Uterus (tissue), 4 donors: ENCODE results near the gene CRY2. TPM values are rescaled to one million over a fixed set of nuclear protein-coding genes. Genes with fewer than 3 reads are reported as not detected.

Experiments used
- DNase-seq, 2 donors: peaks; one replicate each; pipeline ENCODE4 v3.0.0-alpha.2; 2019 to 2020
- H3K27ac ChIP-seq, 2 donors: fragments of 200-600 bp; sonication (generic); 1 replicate in 1 of 2; 2 replicates in 1 of 2; pipeline ENCODE4 v1.5.1; 2016 to 2018
- H3K27me3 ChIP-seq, 2 donors: fragments of 200-600 bp; sonication (generic); one replicate each; pipeline ENCODE4 v1.5.1; 2018 to 2019; ENCODE audit warnings: control low read depth in 1 of 2
- H3K36me3 ChIP-seq, 2 donors: fragments of 200-600 bp; sonication (generic); one replicate each; pipeline ENCODE4 v1.5.1; 2019; ENCODE audit warnings: control low read depth in 1 of 2
- H3K4me1 ChIP-seq, 2 donors: fragments of 200-600 bp; sonication (generic); one replicate each; pipeline ENCODE4 v1.5.1; 2018 to 2019; ENCODE audit warnings: control low read depth in 1 of 2
- H3K4me3 ChIP-seq, 2 donors: fragments of 200-600 bp; sonication (generic); 1 replicate in 1 of 2; 2 replicates in 1 of 2; pipeline ENCODE4 v1.5.1; 2018 to 2019; ENCODE audit warnings: mild to moderate bottlenecking in 1 of 2
- H3K9me3 ChIP-seq, 2 donors: fragments of 200-600 bp; sonication (generic); one replicate each; pipeline ENCODE4 v1.5.1; 2019; ENCODE audit warnings: control low read depth in 1 of 2
- CTCF ChIP-seq, 4 experiments: fragments of 200-600 bp in 2 of 4; fragments of 450-650 bp in 2 of 4; sonication (generic) in 2 of 4; IDR thresholded peaks; one replicate each; pipeline ENCODE4 v1.5.1; 2016 to 2019; ENCODE audit warnings: antibody characterized with exemption in 4 of 4, mild to moderate bottlenecking in 2 of 4, moderate library complexity in 1 of 4
- POLR2A ChIP-seq, 2 donors: fragments of 450-650 bp; IDR thresholded peaks; one replicate each; pipeline ENCODE4 v1.6.1; 2016; ENCODE audit warnings: antibody characterized with exemption in 2 of 2, mild to moderate bottlenecking in 1 of 2, moderate library complexity in 1 of 2
- intact Hi-C: fragments of 100-400 bp; cut with DNase I; formaldehyde crosslinking; loops from one replicate; pipeline ENCODE4 v1.15.1; 2023; ENCODE audit warnings: low total_unique reads
- total RNA-seq, 4 donors: library from RNA; depleted of rRNA in 3 of 4; stranded (reverse); fragments of >200 nt in 3 of 4; gene quantifications; one replicate each; pipeline versions ENCODE4 v1.1.0 to v1.2.4, GENCODE V29; 2014 to 2023
- donor health status: DM: yes; HTN: yes; CAD: no.

CRY2 gene
- total RNA-seq = 10 to 100 TPM; 22.1 to 91.8 (median 61.0) TPM

GRCh38 chr11:45846974-45847910, at the start of gene CRY2:
TSS of gene CRY2 (plus strand) at chr11:45847475. CDS start at chr11:45847491, 16 bp downstream.
- Histone ChIP-seq H3K27me3 (no peaks in the 10 kb centered on the region), H3K4me1 (peaks cover 13 to 14% of the 10 kb centered on the region in 2 donors), H3K36me3 (no peaks in the 10 kb centered on the region), H3K9me3 (no peaks in the 10 kb centered on the region), H3K27ac (peak within 1 kb of the TSS; percentile 89 to 96), H3K4me3 (peak within 1 kb of the TSS; percentile 91 to 97)
- TF ChIP-seq POLR2A (IDR thresholded peaks at IDR 0.05) (peak; percentile 97 to 99), CTCF (IDR thresholded peaks at IDR 0.05) (no peak)
- intact Hi-C loops = loop anchor here (5.0 kb wide), 1 partner anchor 70 kb away; the partner anchor contains the start of gene PEX16
- peak; percentile 99 to 100 for DNase-seq

GRCh38 chr11:45798793-45799441, 48.4 kb upstream of the CRY2 start:
- Histone ChIP-seq H3K9me3 (no peaks in the 10 kb centered on the region), H3K4me3 (no peak overlapping the region), H3K27ac (no peak overlapping the region), H3K36me3 (no peaks in the 10 kb centered on the region), H3K27me3 (no peaks in the 10 kb centered on the region), H3K4me1 (no peaks in the 10 kb centered on the region)
- no peak for DNase-seq
- TF ChIP-seq CTCF (IDR thresholded peaks at IDR 0.05) (no peak), POLR2A (IDR thresholded peaks at IDR 0.05) (no peak)
- intact Hi-C loops = no loop called here

- Histone ChIP-seq H3K27me3 (no peaks in the 10 kb centered on the region), H3K4me1 (no peaks in the 10 kb centered on the region), H3K4me3 (no peak overlapping the region), H3K27ac (no peak overlapping the region), H3K36me3 (no peaks in the 10 kb centered on the region), H3K9me3 (no peaks in the 10 kb centered on the region)
- TF ChIP-seq CTCF (IDR thresholded peaks at IDR 0.05) (no peak), POLR2A (IDR thresholded peaks at IDR 0.05) (no peak)
- no peak for DNase-seq
- intact Hi-C loops = no loop called here
Observed at GRCh38 chr11:45799562-45799961, 47.7 kb upstream of the CRY2 start.

- intact Hi-C loops = no loop called here
- no peaks in the 10 kb centered on the region for H3K4me1 ChIP-seq
- DNase-seq = no peak
- no peak overlapping the region for H3K27ac ChIP-seq
- no peaks in the 10 kb centered on the region for H3K36me3 ChIP-seq
- no peaks in the 10 kb centered on the region for H3K27me3 ChIP-seq
- H3K4me3 ChIP-seq = no peak overlapping the region
- H3K9me3 ChIP-seq = no peaks in the 10 kb centered on the region
- no peak for TF ChIP-seq CTCF (IDR thresholded peaks at IDR 0.05)
Observed at GRCh38 chr11:45800261-45800660, 47.0 kb upstream of the CRY2 start.
